ENCODE data around the gene C14orf119.

C14orf119 gene

DNA sequence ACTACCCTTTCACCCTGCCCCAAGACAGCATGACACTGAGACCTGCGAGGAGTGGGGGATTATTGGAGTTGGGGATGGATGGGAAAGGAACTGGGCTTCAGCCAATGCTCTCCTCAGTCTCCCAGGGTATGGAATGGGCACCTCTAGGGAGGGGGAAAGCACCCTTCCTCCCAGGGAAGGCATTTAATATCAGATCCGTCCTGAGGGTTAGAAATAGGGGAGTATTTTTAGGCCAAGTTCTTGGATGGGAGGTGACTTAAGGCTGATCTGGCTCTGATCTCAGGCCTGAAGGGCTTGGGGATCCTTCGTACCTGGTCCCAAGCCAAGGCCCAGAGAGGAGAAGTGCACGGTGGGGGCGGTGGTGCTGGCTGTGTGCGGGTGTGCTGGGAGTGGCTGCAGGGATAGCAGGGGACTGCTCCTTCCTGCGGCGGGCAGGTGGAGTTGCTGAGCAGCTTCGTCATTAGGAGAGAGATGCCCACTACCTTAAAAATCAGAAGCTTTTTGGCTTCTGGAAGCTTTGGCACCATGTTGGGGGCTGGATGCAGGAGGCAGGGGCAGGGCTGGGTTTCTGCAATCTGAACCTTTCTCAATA is 30.7 kb downstream of the C14orf119 start:
- Histone ChIP-seq H3K9ac (ENCODE audit: low read length) (no peak overlapping the region), H3K9me3 (ENCODE audit: low read length) (no peaks in the 10 kb centered on the region), H3K4me3 (ENCODE audit: low read depth in 1 of 2, low read length in 2 of 2) (no peak overlapping the region), H3K36me3 (ENCODE audit: insufficient read depth, low read length) (no peaks in the 10 kb centered on the region), H3K27me3 (ENCODE audit: control insufficient read depth in 1 of 2, insufficient read depth in 2 of 2, low read length in 2 of 2) (no peaks in the 10 kb centered on the region), H3K4me1 (ENCODE audit: insufficient read depth, low read length) (peaks cover 7% of the 10 kb centered on the region), H3K27ac (ENCODE audit: low read depth, low read length) (no peak overlapping the region)

DNA sequence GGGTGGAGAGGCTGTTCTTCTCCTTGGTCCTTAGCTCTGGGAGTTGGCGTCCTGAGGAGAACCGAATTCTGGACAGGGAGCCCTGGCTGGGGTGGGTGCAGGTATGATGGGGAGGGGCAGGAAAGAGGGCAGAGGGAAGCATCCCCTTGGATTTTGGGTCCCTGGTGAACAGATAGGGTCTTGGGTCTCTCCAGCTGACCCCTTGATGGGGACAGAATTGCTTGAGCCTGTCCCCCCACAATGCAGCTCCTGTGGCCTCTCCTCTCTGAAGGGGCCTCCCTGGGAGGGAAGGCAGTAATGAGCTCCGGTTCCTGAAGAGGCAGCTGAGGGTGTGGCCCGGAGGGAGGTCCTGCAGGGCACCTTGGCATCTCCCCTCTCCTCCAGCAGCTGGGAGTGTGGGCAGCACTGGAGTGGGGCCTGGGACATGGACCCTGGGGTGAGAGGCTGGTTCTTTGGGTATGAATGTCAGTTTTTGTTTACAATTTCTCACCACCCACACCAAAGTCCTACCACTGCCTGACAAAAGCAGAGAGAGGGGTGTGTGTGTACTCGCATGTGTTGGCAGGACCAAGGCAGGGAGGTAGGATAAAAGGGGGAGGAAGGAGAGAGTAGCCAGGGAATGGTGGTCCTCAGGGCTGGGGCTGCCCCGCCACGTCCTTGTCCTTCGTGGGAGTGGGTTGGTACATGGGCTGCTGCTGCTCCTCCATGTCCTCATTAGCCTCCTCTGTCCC is 31.4 kb downstream of the C14orf119 start:
- no peaks in the 10 kb centered on the region for H3K27me3 ChIP-seq (ENCODE audit: control insufficient read depth in 1 of 2, insufficient read depth in 2 of 2, low read length in 2 of 2)
- H3K4me1 ChIP-seq (ENCODE audit: insufficient read depth, low read length), result peaks cover under 1% of the 10 kb centered on the region
- no peak overlapping the region for H3K4me3 ChIP-seq (ENCODE audit: low read depth in 1 of 2, low read length in 2 of 2)
- no peak overlapping the region for H3K9ac ChIP-seq (ENCODE audit: low read length)
- no peaks in the 10 kb centered on the region for H3K9me3 ChIP-seq (ENCODE audit: low read length)
- H3K36me3 ChIP-seq (ENCODE audit: insufficient read depth, low read length), result no peaks in the 10 kb centered on the region
- H3K27ac ChIP-seq (ENCODE audit: low read depth, low read length), result no peak overlapping the region

DNA sequence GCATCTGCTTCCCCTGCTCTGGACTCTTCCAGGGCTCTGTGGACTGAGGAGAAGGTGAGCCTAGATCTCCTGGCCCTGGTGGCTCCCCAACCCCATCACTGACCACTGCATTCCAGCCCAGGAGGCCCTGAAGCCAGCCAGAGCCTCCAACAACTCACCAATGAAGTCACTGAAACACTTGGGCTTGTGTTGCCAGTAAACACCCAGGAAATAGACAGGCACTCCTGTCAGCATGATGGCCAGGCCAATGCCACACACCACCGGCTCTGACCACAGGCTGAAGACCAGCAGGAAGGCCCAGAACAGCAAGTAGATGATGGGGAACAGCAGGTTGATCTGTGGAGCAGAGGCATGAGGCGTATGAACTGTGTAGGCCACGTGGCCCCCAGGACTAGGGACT is 32.6 kb downstream of the C14orf119 start:
- Histone ChIP-seq H3K4me3 (ENCODE audit: low read depth in 1 of 2, low read length in 2 of 2) (no peak overlapping the region), H3K9ac (ENCODE audit: low read length) (no peak overlapping the region), H3K36me3 (ENCODE audit: insufficient read depth, low read length) (no peaks in the 10 kb centered on the region), H3K4me1 (ENCODE audit: insufficient read depth, low read length) (no peaks in the 10 kb centered on the region), H3K9me3 (ENCODE audit: low read length) (no peaks in the 10 kb centered on the region), H3K27me3 (ENCODE audit: control insufficient read depth in 1 of 2, insufficient read depth in 2 of 2, low read length in 2 of 2) (no peaks in the 10 kb centered on the region), H3K27ac (ENCODE audit: low read depth, low read length) (no peak overlapping the region)

- Histone ChIP-seq H3K4me3 (ENCODE audit: low read depth in 1 of 2, low read length in 2 of 2) (no peak overlapping the region), H3K4me1 (ENCODE audit: insufficient read depth, low read length) (no peaks in the 10 kb centered on the region)
These were observed 33.9 kb downstream of the C14orf119 start for GRCh38 chr14:23128969-23129758.

DNA sequence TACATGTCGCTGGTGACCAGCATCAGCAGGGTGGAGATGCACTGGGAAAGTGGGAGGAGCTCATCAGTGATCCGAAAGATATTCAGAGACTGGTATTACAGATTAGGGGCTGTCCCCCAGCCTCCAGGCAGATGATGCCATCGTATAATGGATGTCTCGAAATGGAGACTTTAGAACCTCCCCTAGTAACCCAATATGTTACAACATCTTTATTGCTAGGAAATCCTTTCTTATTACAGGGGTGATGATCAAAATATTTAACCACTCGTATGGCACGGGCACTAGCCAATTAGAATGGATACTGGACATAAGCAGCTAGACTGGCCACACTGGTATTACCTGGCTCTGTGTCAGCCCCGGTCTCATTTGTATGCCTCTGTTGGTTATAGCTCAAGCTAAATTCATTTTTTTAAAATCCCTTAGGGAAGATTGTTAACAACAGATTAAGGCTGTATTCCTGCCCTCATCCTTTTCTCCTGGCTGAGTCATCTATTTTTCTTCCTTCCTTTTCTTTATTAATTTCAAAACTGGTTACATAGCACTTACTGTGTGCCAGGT is 34.5 kb downstream of the C14orf119 start:
- no peak overlapping the region for H3K9ac ChIP-seq (ENCODE audit: low read length)
- no peaks in the 10 kb centered on the region for H3K36me3 ChIP-seq (ENCODE audit: insufficient read depth, low read length)
- no peak overlapping the region for H3K27ac ChIP-seq (ENCODE audit: low read depth, low read length)
- H3K4me3 ChIP-seq (ENCODE audit: low read depth in 1 of 2, low read length in 2 of 2), result no peak overlapping the region
- H3K27me3 ChIP-seq (ENCODE audit: control insufficient read depth in 1 of 2, insufficient read depth in 2 of 2, low read length in 2 of 2), result no peaks in the 10 kb centered on the region
- no peaks in the 10 kb centered on the region for H3K4me1 ChIP-seq (ENCODE audit: insufficient read depth, low read length)
- H3K9me3 ChIP-seq (ENCODE audit: low read length), result no peaks in the 10 kb centered on the region

More at GRCh38 chr14:23128969-23129758, 33.9 kb downstream of the C14orf119 start:
- Histone ChIP-seq H3K27ac (ENCODE audit: low read depth, low read length) (no peak overlapping the region), H3K27me3 (ENCODE audit: control insufficient read depth in 1 of 2, insufficient read depth in 2 of 2, low read length in 2 of 2) (no peaks in the 10 kb centered on the region), H3K9ac (ENCODE audit: low read length) (no peak overlapping the region), H3K36me3 (ENCODE audit: insufficient read depth, low read length) (no peaks in the 10 kb centered on the region), H3K9me3 (ENCODE audit: low read length) (no peaks in the 10 kb centered on the region)

GRCh38 chr14:23130871-23131270 is 35.6 kb downstream of the C14orf119 start:
- no peak overlapping the region for H3K4me3 ChIP-seq (ENCODE audit: low read depth in 1 of 2, low read length in 2 of 2)
- no peaks in the 10 kb centered on the region for H3K9me3 ChIP-seq (ENCODE audit: low read length)
- no peaks in the 10 kb centered on the region for H3K27me3 ChIP-seq (ENCODE audit: control insufficient read depth in 1 of 2, insufficient read depth in 2 of 2, low read length in 2 of 2)
- no peaks in the 10 kb centered on the region for H3K36me3 ChIP-seq (ENCODE audit: insufficient read depth, low read length)
- no peak overlapping the region for H3K9ac ChIP-seq (ENCODE audit: low read length)
- no peaks in the 10 kb centered on the region for H3K4me1 ChIP-seq (ENCODE audit: insufficient read depth, low read length)
- H3K27ac ChIP-seq (ENCODE audit: low read depth, low read length), result no peak overlapping the region

DNA sequence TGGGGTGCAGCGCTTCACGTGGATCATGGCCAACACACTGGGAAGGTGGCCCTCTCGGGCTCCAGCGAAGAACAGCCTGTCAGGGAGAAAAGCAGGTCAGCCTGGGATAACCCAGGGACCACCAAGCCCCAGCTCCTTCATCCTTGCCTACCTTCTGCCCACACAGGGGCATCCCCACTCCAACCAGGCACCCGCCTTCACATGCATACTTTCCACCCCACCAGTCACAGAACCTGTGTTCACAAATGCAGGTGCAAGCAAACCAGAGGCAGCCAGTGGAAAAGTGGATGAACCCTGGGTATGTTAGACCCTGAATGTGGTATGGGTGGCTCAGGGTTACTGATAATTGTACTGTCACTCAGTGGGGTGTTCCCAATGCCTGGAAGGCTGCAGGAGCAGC is 36.2 kb downstream of the C14orf119 start:
- Histone ChIP-seq H3K27ac (ENCODE audit: low read depth, low read length) (no peak overlapping the region), H3K36me3 (ENCODE audit: insufficient read depth, low read length) (no peaks in the 10 kb centered on the region), H3K4me3 (ENCODE audit: low read depth in 1 of 2, low read length in 2 of 2) (no peak overlapping the region), H3K4me1 (ENCODE audit: insufficient read depth, low read length) (no peaks in the 10 kb centered on the region), H3K27me3 (ENCODE audit: control insufficient read depth in 1 of 2, insufficient read depth in 2 of 2, low read length in 2 of 2) (no peaks in the 10 kb centered on the region), H3K9ac (ENCODE audit: low read length) (no peak overlapping the region), H3K9me3 (ENCODE audit: low read length) (no peaks in the 10 kb centered on the region)

- Histone ChIP-seq H3K27me3 (ENCODE audit: control insufficient read depth in 1 of 2, insufficient read depth in 2 of 2, low read length in 2 of 2) (no peaks in the 10 kb centered on the region), H3K27ac (ENCODE audit: low read depth, low read length) (no peak overlapping the region), H3K4me3 (ENCODE audit: low read depth in 1 of 2, low read length in 2 of 2) (no peak overlapping the region), H3K4me1 (ENCODE audit: insufficient read depth, low read length) (peaks cover 9% of the 10 kb centered on the region), H3K9ac (ENCODE audit: low read length) (no peak overlapping the region), H3K9me3 (ENCODE audit: low read length) (no peaks in the 10 kb centered on the region), H3K36me3 (ENCODE audit: insufficient read depth, low read length) (no peaks in the 10 kb centered on the region)
These were observed 37.7 kb downstream of the C14orf119 start for GRCh38 chr14:23132970-23133369.

DNA sequence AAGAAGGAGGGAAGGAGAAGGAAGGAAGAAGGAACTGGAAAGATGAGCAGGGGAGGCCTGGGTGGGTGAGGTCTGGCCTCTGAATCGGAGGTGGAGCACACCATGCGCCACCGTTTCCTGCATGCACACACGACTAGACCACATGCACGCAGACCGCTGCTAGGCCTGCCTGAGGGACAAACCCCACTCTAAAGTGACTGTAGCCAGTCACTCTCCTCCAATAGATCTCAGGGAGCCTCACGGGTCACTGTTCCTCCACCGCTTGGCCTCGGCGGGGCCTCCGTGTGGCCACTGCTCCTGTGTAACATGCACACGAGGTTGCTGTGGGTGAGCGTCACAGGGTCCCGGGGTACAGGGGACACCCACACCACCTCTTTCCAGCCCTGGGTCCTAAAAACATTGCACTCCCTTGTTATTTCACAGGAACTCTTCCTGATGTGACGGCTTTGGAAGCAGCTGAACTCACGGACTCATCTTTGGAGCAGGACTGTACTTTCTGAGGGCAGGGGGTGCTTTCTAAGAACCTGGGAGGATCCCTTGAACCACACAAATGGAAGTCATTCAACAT is 41.3 kb downstream of the C14orf119 start:
- no peak overlapping the region for H3K27ac ChIP-seq (ENCODE audit: low read depth, low read length)
- no peaks in the 10 kb centered on the region for H3K27me3 ChIP-seq (ENCODE audit: control insufficient read depth in 1 of 2, insufficient read depth in 2 of 2, low read length in 2 of 2)
- H3K36me3 ChIP-seq (ENCODE audit: insufficient read depth, low read length), result no peaks in the 10 kb centered on the region

GRCh38 chr14:23137192-23137812 is 42.0 kb downstream of the C14orf119 start:
- no peak overlapping the region for H3K27ac ChIP-seq (ENCODE audit: low read depth, low read length)
- peaks cover 32% of the 10 kb centered on the region for H3K4me1 ChIP-seq (ENCODE audit: insufficient read depth, low read length)
- no peak overlapping the region for H3K9ac ChIP-seq (ENCODE audit: low read length)
- no peaks in the 10 kb centered on the region for H3K36me3 ChIP-seq (ENCODE audit: insufficient read depth, low read length)
- no peaks in the 10 kb centered on the region for H3K27me3 ChIP-seq (ENCODE audit: control insufficient read depth in 1 of 2, insufficient read depth in 2 of 2, low read length in 2 of 2)
- no peak overlapping the region for H3K4me3 ChIP-seq (ENCODE audit: low read depth in 1 of 2, low read length in 2 of 2)
- H3K9me3 ChIP-seq (ENCODE audit: low read length), result no peaks in the 10 kb centered on the region

More for the DNA sequence above, 41.3 kb downstream of the C14orf119 start:
- no peaks in the 10 kb centered on the region for H3K9me3 ChIP-seq (ENCODE audit: low read length)
- H3K4me1 ChIP-seq (ENCODE audit: insufficient read depth, low read length), result peaks cover 25% of the 10 kb centered on the region
- H3K4me3 ChIP-seq (ENCODE audit: low read depth in 1 of 2, low read length in 2 of 2), result no peak overlapping the region
- no peak overlapping the region for H3K9ac ChIP-seq (ENCODE audit: low read length)
